ENCODE measurements around the gene ADAM11.
A peak's percentile ranks its signal among the peaks of the same experiment; 100 is the strongest.
"Not testable (repeated sequence)": the region's sequence is repeated elsewhere in the genome, so short reads cannot be mapped to it uniquely, and the experiment has no call there.

The ADAM11 gene

GRCh38 chr17:44798356-44798755 lies 39.6 kb downstream of the ADAM11 start:
- no peak for DNase-seq

GRCh38 chr17:44801880-44802279 lies 43.1 kb downstream of the ADAM11 start:
- DNase-seq: no peak

DNA sequence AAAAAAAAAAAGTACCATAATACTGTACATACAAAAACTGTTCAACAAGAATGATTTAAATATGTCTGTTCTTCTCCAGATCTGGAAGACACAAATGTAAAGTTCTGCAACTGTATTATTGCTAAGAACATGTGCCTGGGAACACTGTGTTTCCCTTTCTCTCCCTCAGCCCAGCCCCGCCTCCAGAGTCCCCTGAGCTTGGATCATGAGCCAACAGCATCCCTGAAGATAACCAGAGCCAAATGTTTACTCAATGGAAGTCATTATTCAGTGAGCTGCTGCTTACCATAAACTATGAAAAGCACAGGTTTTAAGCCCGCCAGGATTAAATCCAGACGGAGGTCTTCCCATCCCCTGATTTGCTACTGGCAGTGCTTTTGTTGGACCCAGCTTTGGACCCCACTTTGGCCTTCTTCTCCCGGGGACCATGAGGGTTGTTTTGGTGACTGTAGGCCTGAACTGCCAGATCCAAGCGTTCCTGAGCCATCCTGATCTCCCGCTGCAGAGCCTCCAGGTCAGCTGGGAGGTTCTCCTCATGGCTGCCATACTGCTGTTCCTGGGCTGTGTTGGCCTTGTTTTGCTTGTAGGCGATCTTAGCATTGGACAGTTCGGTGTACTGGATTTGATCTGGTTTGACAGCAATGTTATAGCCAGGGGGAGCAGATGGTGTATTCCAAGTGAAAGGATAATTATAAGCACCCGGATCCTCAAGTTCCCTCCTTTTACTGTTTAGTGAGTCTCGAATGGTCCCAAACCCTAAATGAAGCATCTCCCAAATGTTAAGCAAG lies 45.7 kb downstream of the ADAM11 start:
- no peak for DNase-seq

DNA sequence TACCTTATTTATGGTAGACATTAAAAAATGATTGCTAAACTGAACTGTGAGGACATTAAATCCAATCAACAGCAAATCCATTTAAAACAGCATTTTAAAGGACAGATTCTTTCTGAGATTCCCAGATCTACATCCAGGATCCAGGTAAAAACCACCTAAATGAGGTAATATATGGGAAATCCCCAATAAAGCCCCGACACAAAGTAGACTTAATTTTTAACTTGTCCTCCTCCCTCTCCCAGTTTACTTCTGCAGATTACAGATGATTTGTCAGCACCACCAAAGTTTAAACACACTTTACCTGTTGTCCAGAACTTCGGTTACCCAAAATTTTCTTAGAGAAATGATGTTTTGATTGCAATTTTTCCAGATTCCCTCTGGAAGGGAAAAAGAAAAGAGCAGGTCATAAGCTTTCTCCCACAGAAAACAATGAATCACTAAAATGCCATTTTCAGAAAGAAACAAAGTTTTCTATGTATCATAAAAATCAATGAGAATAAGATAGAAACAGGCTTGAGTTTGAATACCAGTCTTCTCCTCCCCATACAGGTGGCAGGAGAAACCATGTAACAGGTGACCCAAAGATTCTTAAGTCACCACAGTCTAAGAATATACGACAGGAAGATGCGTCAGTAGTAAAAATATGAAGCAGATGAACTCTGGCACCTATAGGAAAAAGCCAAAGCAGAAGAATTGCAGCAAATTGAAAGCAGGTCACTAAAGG lies 48.5 kb downstream of the ADAM11 start:
- DNase-seq: no peak

DNA sequence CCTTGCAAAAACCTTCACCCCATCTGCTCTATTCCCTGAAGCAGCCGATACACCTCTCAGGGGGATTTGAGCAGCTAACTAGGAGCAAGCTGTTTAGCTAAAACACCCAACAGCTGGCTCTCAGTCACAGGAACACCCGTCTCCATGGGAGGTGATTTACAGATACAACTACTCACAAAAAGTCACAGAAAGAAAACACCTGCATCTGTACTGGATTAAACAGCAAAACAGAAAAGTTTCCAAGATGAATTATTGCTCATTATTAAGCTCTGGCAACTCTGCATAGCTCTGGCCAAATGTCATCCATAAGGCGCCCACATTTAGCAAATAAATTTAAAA lies 49.0 kb downstream of the ADAM11 start:
- DNase-seq: no peak

DNA sequence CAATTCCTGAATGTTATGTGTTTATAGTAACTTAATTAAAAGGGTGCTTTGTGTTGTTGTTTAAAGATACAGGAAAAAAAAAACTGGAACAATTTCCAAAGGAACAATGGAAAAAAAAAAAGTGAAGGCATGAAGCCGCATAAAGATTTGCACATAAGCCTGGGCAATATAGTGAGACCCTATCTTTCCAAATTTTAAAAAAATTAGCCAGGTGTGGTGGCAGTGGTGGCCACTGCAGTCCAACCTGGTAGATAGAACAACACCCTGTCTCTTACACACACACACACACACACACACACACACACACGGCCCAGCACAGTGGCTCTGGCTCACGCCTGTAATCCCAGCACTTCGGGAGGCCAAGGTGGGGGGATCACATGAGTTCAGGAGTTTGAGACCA lies 49.4 kb downstream of the ADAM11 start:
- DNase-seq: no peak

GRCh38 chr17:44808656-44809388 lies 50.0 kb downstream of the ADAM11 start:
- not testable (repeated sequence) for DNase-seq

DNA sequence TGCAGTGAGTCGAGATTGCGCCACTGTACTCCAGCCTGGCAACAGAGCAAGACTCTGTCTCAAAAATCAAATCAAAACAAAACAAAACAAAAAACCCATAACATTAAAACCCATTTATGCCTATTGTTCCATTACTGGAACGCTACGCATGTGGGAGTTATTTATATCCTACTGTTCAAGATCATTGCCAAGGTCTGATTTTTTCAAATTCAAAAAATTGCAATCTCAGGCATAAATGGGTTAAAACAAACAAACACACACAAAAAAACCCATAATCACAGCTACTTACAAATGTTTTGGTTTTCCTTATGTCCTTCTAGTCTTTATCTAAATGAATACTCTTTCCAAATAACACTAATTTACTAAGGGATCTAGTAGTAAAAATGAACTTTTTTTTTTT lies 53.5 kb downstream of the ADAM11 start:
- no peak for DNase-seq

DNA sequence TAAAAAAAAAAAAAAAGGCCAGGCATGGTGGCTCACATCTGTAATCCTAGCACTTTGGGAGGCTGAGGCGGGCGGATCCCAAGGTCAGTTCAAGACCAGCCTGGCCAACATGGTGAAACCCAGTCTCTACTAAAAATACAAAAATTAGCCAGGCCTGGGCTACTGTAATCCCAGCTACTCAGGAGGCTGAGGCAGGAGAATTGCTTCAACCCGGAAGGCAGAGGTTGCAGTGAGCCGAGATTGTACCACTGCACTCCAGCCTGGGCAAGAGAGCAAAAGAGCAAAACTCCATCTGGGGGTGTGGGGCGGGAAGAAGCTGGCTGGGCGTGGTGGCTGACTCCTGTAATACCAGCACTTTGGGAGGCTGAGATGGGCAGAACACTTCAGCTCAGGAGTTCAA lies 59.7 kb downstream of the ADAM11 start:
- not testable (repeated sequence) for DNase-seq

GRCh38 chr17:44820631-44821212 lies 61.9 kb downstream of the ADAM11 start:
- peak; percentile 23 for DNase-seq

GRCh38 chr17:44825236-44825635 lies 66.4 kb downstream of the ADAM11 start:
- not testable (repeated sequence) for DNase-seq

- no peak for DNase-seq
Observed at GRCh38 chr17:44826123-44826790, 67.5 kb downstream of the ADAM11 start.

- DNase-seq: no peak
Observed at GRCh38 chr17:44827863-44828262, 69.1 kb downstream of the ADAM11 start.

DNA sequence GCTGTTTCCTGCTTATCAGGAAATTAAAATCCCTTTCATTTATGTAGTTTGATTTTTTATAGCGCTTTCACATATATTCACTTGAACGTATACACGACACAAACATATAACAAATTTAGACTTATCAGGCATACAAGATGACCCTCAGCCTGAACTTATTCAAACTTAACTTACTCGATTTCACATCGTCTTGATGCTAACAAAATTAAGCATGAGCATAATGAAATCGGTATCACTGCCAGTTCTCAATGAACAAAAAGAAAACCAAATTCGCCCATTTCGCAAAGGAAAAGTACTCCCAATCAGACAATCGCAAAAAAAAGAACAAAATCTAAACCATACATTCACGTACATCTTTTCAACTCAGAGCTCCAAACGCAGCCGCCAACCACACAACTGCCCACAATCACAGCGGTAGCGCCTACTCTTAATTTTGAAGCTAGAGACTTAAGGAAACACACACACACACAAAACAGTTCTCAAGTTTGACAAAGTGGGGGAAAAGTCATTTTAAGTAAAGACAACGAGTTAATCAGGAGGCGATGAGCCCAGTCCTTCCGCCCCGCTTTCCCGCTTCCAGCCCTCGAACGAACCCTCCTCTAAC lies 70.2 kb downstream of the ADAM11 start:
- no peak for DNase-seq

DNA sequence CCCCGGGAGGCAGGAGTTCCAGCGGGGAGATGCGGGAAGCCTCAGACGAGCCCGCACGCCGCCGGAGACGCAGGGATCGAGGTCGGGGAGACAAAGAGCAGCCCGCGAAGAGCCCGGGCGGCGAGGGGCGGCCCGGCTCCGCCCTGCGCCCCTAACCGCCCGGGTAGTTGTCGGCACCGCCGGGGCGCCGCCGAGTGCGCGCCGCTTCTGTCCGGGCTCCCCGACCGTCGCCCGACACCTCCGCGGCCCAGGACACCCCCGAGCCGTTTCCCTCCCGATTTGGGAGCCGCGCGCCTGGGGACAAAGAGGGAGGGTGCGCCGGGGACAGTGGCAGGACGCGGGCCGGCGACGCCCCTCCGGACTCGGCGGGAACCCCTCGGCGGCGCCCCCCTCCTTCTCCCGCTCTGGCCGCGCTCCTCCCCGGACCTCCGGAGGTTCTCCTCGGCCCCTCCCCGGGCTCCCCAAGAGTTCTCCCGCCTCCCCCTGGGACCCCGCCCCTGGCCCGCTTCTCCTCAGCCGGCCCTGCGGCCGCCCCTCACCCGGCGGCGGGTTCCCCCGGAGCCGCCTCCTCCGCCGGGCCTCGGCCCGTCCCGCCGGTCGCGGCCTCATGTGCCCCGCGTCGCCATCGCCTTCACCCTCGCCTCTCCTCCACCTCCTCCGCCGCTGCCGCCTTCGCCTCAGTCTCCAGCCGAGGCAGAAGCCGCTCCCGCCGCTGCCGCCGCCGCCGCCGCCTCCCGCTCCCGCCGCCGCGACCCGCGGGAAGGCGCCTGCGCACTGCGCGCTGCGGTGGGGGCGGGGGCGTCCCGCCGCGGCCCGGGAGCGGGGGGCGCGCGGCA lies 71.0 kb downstream of the ADAM11 start, which contains the start of gene GJC1:
GJC1 (minus strand) TSS at position 765 of the 836 bp plus-strand sequence. CDS start 24,470 bp downstream, outside the sequence.
- DNase-seq: peak; percentile 43

DNA sequence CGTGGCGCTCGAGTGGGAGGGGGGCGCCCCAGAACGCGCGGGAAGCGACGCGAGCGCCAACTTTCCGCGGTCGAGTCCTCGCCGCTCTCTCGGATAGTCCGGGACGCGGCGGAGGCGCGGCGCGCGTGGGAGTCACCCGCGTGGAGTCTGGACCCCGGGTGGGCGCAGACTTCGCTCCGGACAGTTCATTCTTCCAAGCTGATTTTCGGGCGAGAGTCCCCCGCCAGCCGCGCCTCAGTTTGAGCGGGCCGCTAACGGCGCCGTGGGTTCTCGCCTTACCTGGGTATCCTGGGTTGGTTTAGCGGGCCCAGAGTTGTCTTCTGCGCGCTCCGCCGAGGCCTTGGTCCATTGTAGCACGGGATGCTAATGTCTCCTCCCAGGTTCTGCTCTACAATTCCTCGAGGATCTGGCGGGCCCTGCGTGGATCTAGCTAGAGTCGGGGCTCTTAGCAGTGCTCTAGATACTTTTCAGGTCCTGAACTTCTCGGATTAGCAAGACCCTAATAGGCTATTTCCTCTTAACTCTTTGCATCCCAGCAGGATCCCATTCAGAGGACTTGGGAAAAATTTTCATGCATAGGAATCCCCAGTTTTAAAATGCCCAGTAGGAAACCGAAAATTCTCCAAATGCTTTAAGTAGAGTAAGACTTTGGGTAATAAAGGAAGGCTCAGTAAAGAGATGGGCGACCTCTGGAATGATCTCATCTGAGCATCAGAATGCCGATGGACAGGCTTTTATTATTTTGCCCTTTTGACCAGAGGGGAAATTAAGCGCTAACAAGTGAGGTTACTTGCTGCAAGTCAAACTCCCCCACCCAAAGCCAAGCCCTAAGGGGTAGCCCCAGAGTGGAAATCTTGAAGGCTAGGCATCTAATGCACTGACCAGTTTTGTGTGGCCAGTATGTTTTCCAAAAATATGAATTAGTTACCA lies 71.8 kb downstream of the ADAM11 start:
- no peak for DNase-seq

DNA sequence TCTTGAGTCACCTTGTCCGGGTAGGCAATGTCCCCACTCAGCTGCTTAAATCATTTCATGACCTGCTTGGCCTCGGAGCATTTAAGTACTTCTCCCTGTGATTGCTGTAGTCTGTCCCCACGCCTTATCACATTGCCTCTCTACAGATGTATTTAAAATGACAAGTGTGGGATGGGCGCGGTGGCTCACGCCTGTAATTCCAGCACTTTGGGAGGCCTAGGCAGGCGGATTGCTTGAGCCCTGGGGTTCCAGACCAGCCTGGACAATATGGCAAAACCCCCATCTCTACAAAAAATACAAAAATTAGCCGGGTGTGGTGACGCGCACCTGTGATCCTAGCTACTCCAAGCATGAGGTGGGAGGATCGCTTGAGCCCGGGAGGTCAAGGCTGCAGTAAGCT lies 72.6 kb downstream of the ADAM11 start:
- DNase-seq: no peak

Data from NCI-H510A (cell line).